IPS-NIHi7 (cell line): ENCODE measurements around the gene SRPX2.
"Not testable (repeated sequence)": the region's sequence is repeated elsewhere in the genome, so short reads cannot be mapped to it uniquely, and the experiment has no call there.

Experiments used
- DNase-seq: peaks from one replicate; pipeline ENCODE4 v3.0.0; 2012; ENCODE audit warnings: mixed read lengths; ENCODE audit errors: extremely low spot score

The SRPX2 gene

DNA sequence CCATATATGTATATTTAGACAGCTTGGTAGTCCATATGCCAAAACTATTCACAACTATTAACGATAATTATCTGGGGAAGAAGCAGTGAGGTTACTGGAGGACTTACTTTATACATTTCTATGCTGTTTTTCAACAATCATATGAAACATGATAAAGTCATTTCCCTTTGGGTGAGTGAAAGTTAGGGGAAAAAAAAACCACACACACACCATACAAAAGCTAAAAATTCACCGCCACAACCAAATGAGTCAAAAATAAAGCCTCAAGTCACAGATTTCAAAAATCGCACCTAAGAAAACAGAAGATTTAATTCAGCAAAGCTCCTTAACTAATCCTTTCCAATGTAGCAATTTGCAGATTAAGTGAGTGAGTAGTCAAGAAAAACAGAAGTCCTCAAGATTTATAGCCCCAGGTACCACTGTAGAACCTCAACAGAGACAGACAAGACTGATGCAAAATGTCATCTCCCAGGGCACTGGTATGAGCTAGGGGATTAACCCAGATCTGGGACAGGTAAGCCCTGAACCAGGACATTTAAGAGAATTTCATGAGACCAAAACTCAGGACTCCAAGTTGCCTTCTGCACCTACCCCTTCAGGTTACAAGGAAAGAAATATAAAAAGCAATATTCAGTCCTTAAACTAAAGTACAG lies 52.8 kb downstream of the SRPX2 start:
- DNase-seq: no peak

DNA sequence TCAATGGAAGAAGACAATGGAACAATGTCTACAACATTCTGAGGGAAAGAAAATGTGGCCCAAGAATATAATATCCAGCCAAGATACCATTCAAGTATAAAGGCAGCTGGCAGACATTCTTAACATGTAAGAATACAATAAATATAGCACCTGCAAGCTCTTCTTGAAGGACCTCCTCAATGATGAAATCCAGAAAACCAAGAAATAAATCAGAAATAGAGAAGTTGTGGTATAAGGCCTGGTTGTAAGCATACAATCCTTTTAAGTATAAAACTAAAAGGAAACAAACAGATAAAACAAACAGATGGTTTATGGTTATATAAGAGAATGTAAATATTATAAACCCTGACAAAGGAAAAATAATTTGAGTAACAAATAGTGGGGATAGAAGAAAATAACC lies 54.6 kb downstream of the SRPX2 start:
- no peak for DNase-seq

DNA sequence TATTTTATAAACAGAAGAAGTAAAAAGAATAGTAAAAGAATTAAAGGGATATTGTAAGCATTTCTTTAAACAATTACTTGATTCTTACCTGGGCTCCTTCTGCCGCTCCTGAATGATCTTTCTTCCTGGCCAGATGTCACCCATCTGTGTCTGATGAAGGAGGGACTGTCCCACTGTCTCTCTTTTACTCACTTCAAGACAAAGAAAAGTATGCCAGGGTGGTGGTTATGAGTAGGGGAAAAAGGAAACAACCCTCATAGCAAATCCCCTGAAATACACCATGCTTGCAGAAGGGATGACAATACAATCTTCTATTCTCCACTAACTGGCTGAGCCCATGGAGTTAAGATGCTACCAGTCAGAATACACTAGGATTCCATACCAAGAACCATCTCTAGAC lies 56.8 kb downstream of the SRPX2 start:
- no peak for DNase-seq

DNA sequence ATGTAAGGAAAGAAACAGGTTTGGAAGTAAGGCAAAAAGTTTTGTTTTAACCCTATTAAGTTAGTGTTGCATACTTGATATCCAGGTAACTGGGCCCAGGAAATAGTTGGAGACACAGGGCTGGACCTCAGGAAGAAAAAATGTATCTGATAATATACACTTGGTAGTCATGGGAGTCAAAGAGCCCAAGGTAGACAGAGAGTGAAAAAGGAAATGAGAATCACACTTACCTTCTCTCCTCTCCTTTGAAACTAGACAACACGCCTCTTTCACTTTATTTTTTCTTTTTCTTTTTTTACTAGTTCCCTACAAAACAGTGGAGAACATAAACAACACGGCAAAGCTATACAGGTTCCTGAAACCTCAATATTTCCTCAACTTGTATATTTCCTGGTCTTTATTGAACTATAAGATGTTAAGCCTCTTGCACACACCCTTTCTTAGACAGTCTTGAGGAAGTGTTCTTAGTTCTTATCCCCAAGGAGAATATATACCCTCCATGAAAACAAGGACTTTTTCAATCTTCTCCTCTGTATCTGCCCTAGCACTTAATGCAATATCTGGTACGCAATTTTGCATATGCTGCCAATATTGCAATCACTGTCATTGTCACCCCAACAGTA lies 60.7 kb downstream of the SRPX2 start:
- no peak for DNase-seq

DNA sequence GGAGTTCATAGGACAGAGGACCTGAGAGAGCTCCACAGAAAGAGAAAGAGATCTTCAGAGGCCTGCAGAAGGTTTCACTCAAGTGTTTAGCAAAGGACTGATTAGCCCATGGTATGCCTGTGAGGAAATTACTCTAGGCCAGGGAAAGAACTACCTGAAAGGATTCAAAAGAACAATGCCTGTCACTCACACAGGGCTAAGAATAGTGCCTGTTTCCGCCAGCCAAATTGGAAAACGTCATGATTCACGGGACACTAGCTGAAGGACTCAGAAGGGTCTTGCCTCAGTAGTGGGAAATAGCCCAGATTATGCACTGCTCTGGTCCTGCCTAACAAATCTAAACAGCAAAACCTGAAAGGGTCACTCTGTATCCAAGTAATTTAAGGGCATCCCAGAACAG lies 66.8 kb downstream of the SRPX2 start:
- no peak for DNase-seq

DNA sequence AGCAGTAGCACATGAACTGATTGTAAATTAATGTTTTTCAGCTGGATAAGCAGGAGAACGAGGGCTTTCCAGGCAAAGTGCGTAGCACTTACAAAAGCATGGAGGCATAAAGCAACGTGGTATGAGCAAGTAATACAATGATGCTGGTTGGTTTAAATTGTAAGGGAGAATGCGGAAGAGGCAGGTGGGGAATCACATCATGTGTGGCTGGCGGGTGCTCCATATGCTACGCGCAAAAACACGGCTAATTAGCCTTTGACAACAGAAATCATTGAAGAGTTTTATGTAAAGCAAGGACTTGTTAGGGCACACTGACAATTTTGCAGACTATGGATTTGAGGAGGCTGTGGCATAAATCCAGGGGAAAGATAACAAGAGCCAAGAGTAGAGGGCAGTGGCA lies 73.4 kb downstream of the SRPX2 start:
- no peak for DNase-seq

DNA sequence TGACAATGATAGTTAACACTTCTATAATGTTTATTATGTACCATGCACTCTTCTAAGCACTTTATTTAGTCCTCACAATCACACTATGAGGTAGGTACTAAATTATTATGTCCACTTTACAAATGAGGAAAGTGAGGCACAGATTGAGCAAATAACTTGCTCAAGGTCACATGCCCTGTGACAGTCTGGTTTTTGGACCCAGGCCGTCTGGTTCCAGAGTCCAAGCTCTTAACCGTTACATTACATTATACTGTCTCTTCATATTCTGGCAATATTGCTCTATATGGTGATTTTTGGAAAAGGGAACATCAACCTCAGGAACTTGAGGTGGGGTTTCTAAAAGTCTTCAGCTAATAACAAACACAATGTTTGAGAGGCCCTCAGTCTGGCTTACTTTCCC lies 75.1 kb downstream of the SRPX2 start:
- DNase-seq: no peak

DNA sequence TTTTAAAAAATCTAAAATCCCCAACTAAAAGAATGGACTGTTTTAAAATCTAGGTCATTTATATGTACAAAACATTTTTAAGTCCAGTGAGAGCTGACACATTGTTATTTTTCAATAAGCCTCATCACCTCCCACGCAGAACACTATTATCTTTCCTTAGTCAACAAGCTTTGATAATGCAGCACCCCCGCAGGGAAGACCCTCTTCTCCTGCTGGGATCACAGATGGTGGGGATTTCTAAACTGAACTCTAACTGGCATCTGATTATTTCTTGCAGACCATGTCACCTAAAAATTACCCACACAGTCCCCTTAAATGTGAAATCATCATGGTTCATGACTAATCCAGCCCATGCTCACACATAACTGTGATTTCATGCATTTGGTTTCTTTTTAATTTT lies 76.3 kb downstream of the SRPX2 start:
- no peak for DNase-seq

DNA sequence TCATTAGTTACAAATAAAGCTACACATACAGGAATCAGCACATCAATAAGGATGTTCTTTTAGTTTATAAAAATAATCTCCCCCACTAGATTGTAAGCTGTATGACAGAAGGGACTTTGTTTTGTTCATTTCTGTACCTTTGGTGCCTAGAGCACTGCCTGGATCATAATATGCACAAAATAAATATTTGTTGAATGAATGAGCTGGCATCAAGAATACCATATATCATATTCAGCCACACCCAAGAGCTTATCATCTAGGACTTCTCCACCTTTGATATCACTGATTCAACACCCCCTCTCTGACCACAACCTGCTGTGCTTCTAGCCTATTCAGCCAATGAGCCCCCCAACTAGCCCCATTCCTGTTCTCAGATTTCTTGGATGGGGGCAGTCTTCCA lies 77.3 kb downstream of the SRPX2 start:
- no peak for DNase-seq

DNA sequence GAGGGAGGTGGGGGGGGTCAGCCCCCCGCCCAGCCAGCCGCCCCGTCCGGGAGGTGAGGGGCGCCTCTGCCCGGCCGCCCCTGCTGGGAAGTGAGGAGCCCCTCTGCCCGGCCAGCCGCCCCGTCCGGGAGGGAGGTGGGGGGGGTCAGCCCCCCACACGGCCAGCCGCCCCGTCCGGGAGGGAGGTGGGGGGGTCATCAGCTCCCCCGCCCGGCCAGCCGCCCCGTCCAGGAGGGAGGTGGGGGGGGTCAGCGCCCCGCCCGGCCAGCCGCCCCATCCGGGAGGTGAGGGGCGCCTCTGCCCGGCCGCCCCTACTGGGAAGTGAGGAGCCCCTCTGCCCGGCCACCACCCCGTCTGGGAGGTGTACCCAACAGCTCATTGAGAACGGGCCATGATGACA lies 80.0 kb downstream of the SRPX2 start:
- DNase-seq: not testable (repeated sequence)
